CD4-positive, alpha-beta T cell treated with Interleukin-4 for 1 hour (primary cell): ENCODE results near the gene RTN4RL2.

Experiments used
- DNase-seq, 2 donors: peaks; one replicate each; pipeline ENCODE4 v3.0.0-alpha.2; 2020 to 2022

The RTN4RL2 gene

DNA sequence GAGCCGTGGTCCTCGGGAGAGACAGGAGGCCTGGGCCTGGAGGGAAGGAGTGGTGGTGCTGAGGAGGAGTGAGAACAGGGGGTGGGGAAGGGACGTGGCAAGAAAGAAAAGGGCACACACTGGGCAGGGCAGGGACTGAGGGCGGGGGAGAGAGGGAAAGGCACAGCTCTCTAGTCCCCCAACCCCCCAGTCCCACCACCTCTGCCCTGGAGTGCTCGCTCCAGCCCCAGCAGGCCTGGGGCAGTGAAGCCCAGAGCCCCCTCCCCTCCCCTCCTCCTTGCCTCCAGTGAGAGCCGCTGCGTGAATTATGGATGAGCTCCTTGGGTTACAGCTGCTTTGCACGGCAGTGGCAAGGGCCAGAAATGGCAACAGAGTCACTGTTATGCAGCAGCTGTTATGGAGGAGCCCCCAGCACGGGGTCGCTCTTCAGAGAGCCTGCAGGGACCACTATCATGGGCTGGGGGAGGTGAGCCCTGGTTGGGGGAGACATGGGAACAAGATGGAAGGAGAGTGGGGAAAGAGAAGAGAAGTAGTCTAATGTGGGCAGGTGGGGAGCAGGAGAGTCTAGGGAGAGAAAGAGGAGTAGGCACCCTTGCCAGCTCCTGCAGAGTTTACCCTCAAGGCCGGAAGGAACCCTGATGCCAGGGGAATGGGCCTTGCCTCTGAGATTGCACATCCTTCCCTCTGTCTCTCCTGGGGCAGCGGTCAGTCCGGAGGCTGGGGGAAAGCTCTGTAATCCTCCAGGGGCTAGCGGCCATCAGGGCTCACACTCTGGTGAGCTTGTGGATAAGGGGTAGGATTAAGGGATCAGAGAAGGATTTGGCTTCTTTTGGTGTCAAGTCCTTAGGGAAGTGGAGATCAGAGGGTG lies 3.6 kb downstream of the RTN4RL2 start:
- DNase-seq, result no peak

DNA sequence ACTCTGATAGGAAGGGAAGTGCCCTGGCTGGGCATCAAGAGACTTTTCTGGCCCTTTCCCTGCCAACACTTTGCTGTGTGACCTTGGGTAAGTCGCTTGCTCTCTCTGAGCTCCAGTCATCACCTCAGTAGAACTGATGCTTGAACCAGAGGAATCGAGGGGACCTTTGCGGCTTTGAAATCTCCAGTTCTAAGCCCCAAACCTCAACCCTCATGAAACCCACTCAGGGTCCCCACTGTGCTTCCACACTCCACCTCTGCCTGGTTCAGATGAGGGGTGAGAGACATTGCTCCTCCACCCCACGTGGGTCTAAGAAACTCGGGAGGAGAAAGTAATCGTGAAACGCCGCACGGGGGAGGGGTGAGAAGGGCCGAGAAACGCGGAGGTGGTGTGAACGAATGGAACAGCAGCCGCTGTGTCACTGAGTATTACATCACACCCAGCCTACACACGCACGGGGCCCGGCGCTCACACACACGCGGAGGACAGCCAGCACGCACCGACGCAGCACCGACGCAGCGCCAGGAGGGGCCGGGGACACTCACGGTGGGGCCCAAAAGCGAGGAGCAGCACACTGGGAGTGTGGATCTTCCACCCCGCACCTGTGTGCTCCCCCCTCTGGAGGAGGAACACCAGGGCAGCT lies 4.3 kb downstream of the RTN4RL2 start:
- DNase-seq, result no peak

DNA sequence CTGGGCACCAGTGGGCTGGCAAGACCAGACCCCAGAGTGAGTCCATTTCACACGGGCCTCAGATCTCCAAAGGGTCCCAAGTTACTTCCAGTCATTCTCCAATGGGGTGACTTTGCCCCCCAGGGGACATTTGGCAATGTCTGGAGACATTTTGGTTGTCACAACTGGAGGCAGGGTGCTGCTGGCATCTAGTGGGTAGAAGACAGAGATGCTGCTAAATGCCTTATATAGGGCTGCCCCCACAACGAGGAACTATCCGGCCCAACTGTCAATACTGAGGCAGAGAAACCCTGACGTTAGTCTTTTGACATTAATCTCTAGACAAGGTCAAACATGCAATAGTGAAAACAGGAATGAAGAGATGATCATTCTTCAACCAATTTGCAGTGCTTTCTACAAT lies 6.4 kb downstream of the RTN4RL2 start:
- DNase-seq, result no peak

DNA sequence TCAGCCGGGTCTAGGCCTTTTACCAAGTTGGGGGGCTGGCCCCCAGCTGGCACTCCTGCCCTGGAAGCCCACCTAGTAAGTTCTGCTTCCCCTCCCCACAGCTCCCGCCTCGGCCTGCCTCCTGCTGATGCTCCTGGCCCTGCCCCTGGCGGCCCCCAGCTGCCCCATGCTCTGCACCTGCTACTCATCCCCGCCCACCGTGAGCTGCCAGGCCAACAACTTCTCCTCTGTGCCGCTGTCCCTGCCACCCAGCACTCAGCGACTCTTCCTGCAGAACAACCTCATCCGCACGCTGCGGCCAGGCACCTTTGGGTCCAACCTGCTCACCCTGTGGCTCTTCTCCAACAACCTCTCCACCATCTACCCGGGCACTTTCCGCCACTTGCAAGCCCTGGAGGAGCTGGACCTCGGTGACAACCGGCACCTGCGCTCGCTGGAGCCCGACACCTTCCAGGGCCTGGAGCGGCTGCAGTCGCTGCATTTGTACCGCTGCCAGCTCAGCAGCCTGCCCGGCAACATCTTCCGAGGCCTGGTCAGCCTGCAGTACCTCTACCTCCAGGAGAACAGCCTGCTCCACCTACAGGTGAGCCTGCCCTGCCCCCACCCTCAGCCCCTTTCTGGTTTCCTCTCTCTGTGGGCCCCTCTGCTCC lies 7.3 kb downstream of the RTN4RL2 start:
- DNase-seq, result no peak

DNA sequence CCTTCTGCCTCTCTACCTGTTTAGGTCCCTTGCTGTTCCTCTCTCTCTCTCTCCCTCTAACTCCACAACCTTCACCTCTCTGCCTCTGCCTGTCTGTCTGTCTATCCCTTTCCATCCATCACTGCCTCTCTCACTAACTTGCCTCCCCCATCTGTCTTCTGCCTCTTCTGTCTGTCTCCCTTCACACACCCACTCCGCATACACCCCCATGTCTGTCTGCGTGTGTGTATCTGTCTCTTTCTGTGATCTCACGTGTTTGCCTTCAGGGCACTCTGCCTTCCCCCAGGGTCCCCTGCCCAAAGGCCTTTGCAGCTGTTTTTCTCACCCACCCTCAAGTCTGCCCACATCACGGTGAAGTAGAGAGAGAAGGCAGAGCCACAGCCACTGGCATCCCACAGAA lies 7.9 kb downstream of the RTN4RL2 start:
- no peak for DNase-seq

DNA sequence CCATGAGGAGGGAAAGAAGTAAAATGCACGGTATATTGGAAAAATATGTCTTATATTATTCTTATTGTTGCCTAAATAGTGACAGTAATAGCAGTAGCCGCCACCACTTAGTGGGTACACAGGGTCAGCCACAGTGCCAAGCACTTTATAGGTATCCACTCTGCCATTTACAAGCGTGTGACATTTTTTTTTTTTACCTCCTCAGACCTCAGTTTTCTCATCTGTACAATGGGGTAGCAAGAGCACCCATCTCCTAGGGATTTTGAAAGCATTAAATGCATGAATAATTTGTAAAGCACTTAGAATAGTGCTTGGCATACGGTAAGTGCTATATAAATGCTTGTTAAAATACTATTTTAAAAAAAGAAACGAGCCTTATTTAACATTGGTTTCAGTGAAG lies 8.9 kb downstream of the RTN4RL2 start:
- no peak for DNase-seq

DNA sequence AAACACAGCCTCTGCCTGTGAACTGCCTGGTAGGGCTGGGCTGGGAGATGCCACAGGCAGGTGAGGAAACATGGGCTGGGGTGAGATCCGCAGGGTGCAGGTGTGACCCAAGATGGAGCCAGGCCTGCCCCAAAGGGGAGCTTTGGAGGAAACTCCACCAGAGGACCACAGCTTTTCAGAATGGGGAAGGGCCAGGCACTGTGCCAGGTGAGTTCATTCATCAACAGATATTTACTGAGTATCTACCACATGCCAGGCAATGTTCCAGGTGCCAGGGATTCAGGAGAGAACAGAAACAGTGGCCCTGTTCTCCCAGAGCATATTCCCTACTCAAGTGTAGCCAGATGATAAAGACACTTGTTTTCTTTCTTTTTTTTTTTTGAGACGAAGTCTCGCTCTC lies 11.2 kb downstream of the RTN4RL2 start:
- DNase-seq, result no peak

DNA sequence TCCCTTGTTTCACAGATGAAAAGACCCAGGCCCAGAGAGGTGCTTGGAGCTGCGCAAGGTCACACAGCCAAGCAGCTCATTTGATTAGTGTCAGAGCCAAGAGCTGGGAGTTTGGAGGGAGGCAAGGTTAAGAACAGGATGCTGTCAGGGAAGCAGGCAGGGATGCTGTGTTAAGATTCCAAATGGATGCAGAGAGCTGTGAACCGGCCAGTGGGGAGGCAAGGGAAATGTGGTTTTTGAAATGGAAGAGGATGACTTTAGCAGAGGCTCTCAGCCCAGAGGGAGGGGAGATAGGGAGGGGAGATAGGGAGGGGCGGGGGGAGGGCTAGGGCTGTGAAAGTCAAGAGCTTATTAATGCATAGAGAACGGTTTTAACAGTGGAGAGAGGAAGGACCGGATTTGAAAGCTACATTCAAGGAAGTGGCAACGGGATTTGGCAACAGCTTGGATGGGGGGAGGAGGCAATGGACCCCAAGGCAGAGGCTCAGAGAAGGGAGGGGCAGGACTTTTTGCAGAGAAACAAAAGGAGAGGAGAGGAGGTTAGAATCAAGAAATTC lies 13.0 kb downstream of the RTN4RL2 start:
- DNase-seq, result no peak

DNA sequence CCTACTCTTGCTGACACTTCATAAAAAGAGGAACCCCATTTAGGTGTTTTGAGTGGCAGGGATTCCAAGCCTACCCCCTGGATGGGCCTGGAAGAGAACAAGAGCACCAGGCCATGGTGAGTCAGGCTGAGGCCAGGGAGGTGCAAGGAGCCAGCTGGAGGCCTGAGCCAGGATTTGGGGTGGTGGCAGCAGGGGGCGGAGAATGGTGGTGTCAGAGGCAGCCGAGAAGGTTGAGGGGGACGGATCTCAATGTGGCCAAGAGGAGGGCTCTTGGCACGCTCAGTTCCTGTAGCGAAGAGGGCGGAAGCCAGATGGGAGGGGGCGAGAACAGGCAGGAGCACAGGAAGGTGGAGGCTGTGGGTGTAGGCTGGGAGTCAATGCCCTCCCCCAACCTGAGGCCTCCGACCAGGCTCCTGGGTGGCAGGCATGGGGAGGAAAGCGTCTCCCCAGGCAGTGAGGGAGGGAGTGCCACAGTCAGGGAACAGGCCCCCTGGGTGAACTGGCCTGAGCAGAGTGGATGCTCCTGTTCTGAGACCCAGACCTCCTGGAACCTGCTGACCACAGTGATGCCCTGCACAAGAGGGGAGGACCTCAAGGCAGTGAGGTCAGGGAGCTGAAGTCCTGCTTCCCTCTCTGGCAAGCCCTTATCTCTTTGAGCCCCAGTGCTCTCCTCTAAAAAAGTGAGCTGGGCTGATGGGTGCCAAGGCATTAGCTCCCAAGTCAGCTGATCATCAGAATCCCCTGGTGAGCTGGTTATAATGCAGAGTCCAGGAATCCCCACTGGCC lies 13.9 kb downstream of the RTN4RL2 start:
- DNase-seq, result peak; percentile 33 to 36

DNA sequence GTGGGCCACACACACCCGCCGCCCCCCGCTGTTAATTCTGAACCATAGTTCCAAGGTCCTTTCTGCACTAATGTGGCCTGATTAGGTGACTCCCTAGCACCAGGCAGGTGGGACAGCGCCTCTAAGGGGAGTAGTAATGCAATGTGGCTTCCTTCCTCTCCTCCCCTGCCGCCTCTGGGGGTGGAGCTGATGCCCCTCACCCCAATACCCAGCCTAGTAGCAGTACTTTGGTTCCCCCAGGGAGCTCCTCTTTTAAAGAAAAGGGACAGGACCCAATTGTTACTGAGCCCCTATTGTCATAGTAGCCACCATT lies 14.4 kb downstream of the RTN4RL2 start:
- no peak for DNase-seq

DNA sequence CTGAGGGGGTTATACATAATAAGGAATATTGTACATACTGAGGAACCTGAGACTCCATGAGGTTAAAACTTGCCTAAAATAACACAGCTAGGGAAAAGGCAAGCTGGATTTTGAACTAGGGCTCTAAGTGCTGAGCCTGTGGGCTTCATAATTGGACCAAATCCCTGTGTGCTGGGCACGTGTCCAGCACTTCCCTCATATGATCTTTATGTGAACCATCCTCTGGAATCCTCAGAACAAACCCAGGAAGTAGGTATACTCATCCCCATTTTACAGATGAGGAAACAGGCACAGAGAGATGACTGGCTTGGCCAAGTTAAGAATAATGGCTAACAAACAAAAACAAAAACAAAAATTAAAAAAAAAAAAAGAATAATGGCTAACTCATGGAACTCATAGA lies 14.9 kb downstream of the RTN4RL2 start:
- no peak for DNase-seq

DNA sequence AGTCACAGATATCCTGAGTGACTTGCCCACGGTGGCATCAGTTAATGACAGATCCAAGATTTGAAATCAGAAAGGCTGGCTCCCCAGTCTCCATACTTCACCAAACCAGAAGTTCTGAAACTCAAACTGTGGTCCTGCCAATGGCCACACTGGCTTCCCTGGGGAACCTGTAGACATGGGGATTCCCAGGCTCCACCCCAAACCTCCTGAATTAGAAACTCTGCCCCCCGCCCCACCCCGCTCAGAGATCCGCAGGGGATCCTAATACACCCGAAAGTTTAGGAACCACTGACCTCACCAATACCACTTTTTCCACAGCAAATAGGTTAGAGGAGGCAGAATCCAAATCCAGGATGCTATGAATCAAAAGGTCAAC lies 15.3 kb downstream of the RTN4RL2 start:
- no peak for DNase-seq

DNA sequence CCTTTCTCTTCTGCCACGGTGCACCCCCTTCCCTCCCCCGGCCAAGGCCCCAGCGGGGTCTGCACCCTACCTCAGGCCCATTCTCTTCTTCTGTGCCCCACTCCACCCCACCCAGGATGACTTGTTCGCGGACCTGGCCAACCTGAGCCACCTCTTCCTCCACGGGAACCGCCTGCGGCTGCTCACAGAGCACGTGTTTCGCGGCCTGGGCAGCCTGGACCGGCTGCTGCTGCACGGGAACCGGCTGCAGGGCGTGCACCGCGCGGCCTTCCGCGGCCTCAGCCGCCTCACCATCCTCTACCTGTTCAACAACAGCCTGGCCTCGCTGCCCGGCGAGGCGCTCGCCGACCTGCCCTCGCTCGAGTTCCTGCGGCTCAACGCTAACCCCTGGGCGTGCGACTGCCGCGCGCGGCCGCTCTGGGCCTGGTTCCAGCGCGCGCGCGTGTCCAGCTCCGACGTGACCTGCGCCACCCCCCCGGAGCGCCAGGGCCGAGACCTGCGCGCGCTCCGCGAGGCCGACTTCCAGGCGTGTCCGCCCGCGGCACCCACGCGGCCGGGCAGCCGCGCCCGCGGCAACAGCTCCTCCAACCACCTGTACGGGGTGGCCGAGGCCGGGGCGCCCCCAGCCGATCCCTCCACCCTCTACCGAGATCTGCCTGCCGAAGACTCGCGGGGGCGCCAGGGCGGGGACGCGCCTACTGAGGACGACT lies 15.9 kb downstream of the RTN4RL2 start:
- DNase-seq, result no peak

DNA sequence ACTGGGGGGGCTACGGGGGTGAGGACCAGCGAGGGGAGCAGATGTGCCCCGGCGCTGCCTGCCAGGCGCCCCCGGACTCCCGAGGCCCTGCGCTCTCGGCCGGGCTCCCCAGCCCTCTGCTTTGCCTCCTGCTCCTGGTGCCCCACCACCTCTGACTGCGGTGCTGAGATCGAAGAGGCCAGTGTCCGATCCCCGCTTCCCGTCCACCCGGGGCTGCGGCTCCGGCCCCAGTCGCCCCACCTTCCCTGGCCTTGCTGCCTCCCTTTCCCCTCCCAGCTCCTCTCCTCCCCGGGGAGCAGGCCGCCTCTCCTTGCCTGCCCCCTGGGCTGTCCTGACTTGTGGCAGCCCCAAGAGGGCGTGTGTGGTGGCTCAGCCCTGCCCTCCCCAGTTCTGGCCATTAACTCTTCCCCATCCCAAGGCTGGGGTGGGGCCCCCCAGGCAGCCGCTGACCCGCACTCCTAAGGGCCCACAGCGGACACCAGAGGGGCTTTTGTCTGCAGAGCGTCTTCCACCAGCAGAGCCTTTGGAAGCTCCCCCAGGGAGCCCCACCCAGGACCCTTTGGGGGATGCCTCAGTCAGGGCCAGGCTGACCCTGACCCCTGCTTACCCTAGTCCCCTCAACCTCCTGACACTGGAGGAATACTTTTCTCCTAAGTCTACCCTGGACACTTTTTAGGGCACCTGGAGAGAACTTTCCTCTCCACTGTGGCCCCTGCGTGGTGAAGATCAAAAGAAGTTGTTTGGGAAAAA lies 16.6 kb downstream of the RTN4RL2 start:
- DNase-seq, result peak in 1 of 2 donors; percentile 43

DNA sequence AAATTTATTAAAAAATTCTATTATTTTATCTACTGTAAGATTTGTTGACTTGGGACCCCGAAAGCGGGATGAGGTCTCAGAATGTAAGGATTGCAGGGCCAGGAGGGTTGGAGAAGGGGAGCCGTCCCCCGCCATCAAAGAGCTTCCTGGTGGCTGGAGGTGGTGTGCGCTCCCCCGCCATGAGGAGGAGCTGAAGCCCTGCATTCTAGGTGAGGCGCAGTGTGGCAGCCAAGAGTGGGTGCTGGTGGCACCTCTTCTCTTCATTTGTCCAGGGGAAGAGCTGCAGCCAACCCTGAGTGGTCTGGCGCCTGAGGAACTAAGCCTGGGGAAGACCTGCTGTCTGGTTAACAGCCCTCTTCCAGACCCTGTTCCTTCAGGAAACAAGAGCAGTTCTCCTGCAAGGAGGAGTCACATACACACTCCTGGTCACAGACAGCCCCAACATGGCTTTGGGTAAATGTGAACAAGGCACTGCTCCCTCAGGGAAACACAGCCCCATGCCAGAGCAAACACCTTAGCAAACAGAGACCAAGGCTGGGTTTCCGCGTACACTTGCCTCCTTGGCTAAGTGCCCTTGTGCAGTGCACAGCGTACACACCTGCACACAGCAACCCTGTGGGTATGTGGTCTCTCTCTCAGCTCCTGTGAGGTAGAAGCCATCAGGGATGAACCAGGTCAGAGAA lies 17.3 kb downstream of the RTN4RL2 start:
- no peak for DNase-seq

DNA sequence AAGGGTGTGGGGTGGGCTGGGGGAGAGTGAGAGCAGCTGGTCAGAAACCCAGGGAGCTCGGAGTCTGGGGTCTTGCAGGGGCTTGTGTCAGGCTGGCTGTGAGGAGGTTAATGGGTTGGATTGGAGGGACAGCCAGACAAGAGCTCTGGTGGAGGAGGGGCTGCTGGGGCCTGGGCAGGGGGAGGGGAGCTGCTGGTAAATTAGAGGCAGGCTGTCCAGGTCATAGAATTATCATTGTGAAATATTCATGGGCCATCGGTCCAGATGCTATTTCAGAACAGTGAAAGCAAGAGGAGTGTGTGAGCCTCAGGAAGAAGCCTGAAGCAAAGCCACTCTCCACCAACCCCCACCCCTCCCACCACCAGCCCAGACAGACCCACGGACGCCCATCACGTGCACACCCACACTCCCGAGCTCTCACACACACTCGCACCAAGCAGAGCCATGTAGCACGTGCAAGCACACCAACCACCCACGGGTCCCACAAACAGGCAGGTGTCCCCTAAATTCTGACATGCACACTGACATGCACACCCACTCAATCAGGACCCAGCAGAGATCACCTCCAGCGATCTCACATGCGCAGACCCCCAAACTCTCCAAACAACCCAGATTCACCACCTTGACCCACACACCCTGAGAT lies 18.8 kb downstream of the RTN4RL2 start:
- no peak for DNase-seq

DNA sequence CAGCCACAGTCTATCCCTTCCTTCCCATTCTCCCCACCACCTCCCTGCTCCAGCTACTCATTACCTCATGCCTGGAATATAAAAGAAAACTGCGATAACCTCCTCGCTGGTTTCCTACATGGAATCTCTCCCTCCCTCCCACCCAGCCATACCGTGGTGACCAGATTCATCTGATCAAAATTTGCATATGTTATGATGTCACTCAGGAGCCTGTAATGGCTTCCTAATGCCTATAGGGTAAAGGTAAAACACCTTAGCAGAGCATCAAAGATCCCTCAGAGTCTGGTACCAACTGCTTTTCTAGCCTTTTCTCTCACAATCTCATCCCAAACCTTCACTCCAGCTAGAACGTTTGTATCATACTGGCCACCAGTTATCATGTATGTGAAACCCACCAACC lies 19.6 kb downstream of the RTN4RL2 start:
- no peak for DNase-seq

DNA sequence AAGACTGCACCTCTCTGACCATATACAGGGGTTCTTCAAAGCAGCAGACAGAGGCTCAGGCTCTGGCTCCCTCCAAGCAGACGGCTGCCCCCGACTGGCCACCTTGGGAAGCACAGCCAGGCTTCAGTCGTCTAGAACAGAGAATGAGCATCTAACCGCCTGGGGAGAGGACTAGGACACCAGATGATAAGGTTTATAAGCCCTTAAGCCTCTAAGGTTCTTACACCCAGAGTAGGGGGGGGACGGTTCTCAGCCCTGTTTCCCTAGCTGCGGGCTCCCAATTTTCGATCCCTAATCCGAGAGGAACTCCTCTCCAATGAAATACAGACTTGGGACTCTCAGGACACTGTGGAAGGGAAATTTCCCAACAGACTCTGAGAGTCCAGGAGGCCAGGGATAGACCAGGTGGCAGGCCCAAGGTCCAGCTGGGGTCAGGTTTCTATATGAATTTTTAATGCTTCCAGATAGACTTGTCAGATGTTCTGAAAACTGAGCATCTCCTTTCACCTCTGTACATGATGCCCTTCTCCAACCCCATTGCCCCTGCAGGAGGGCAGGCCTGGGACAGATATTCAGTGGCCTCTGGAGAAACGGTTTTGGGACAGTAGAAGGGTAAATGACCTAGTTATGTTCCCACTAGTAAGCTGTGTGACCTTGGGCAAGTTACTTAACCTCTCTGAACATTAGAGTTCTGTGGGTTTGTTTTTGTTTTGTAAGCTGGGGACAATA lies 20.2 kb downstream of the RTN4RL2 start:
- DNase-seq, result peak; percentile 66 to 67

DNA sequence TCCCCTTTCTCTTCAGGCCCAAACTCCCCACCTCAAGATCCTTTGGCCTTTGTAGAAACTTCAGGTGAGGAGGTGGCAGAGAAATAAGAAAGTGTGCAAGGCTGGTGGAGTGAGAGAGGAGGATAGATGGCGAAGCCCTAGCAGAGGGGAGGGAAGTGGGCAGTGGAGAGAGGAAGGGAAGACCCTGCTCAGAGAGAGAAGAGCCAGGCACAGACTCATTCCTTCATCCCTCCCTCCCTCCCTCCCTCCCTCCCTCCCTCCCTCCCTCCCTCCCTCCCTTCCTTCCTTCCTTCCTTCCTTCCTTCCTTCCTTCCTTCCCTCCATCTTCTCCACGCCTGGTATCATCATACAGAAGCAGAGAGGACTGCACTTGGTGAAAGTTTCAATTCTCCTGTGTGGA lies 21.0 kb downstream of the RTN4RL2 start:
- no peak for DNase-seq
